ENCODE data around the gene PSMB1.
"Not testable (repeated sequence)": the region's sequence is repeated elsewhere in the genome, so short reads cannot be mapped to it uniquely, and the experiment has no call there.

PSMB1 gene

DNA sequence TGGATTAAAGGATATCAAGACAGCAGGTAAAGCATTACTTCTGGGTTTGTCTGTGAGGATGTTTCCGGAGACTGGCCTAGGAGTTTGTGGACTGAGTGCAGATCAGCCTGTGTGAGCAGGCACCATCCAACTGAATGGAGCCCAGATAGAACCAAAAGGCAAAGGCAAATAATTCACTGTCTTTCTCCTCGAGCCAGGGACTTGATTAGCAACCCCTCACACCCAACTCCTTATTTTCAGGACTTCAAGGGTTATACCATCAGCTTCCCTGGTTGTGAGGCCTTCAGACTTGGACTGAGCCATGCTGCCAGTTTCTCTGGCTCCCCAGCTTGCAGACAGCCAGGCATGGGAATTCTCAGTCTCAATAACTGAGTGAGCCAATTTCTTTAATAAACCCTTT is 19.3 kb downstream of the PSMB1 start:
- no peak for DNase-seq

DNA sequence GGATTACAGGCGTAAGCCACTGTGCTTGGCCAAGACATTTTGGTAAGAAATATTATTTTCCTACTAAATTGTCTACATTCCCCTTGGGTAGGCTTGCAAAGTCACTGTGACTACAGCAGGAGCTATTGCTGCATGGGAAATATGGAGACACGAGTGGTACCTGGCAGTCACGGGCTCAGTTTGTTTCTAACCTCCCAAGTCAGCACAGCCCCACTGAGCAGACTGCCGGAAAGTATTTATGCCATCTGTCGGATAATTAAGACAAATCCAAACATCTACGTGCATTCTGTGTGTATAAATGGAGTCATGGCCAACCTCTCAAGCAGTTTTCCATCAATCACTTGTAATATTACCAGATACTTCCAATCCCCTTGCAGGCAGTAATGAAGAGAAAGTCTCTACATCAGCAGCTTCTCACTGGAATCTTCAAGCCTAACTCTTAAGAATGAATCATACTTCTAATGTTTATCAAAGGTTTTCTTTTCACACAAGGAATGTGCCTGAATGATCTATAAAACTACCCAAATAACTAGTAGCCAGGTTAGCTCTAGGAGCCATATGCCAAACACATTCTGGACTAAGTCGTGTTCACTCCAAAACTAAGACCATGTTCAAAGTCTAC is 20.1 kb downstream of the PSMB1 start:
- DNase-seq: no peak

GRCh38 chr6:170529839-170530469 is 23.2 kb downstream of the PSMB1 start:
- DNase-seq: peak; percentile 49

DNA sequence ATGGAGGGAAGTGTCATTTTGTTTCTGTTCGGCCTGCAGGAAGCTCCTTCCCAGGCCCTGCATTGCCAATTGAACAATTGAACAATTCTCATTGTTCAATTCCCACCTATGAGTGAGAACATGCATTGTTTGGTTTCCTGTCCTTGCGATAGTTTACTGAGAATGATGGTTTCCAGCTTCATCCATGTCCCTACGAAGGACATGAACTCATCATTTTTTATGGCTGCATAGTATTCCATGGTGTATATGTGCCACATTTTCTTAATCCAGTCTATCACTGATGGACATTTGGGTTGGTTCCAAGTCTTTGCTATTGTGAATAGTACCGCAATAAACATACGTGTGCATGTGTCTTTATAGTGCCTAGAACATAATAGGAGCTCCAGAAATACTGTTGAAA is 25.1 kb downstream of the PSMB1 start:
- DNase-seq: not testable (repeated sequence)

DNA sequence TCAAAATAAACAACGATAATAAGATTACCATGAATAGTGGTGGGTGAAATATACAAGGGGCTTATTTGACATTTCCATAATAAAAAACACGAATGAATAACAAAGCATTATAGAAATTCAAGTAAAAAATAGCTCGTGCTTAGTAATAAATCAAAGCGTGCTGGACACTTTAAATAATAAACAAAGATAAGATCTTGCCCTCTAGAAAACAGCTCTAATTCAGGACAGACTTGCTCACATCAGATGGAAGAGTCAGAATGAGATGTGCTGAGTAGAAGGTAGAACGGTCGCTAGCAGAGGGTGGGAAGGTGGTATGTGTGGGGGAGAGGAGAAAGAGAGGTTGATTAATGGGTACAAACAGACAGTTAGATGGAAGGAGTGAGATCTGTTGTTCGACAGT is 27.3 kb downstream of the PSMB1 start:
- no peak for DNase-seq

DNA sequence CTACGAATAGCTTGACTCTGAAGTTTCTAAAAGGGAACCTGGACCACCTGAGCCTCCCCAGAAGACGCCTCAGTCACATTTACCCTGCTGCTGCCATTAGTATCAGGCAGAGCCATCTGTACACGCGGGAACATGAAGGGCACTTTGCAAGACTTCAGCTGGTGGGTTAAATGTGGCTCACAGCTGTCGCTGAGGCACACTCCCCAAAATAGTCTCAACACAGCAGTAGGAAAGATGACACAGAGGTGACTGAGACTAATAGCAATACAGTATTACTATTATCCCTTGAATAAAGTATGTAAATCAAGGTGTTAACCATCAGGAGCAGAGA is 29.0 kb downstream of the PSMB1 start:
- peak; percentile 19 for DNase-seq

DNA sequence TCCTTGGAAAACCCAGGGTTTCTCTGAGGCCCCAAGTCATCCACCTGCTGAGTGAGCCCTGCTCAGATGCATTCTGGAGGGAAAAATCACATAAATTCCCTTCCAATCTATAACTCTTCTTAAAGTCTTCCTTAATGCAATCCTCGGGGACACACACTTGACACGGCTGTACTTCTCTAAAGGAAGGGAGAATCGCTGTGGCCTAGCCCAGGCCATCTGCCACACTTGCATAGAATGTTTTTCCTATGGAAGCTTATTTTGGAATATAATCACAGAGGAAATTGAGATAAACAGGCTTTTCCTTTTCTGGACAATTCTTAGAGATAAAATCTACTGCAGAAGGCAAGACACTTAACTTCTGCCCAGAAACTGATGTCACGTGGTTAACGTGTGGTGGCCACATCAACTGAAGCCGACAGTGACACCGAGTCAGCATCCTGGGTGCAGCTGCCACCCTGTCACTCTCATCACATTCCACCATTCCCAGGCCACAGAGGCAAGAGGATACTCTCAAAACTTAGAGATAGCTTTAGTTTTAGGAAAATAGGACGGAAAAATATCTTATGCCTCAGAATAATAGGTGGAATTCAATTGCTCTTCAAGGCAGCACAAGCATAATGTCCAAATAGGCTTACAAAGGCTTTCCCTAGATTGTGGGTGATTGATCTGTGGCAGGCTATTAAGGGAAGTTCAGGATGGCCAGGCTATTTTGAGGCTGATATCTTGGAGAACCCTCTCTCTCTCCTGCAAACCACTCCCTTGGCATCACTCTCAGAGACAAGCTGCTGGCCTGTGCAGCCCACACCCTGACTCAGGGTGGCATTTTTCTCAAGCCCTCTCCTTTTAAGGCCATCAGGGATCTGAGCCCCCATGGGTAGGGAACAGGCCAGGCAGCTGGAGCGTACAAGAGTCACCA is 29.6 kb downstream of the PSMB1 start:
- DNase-seq: no peak

DNA sequence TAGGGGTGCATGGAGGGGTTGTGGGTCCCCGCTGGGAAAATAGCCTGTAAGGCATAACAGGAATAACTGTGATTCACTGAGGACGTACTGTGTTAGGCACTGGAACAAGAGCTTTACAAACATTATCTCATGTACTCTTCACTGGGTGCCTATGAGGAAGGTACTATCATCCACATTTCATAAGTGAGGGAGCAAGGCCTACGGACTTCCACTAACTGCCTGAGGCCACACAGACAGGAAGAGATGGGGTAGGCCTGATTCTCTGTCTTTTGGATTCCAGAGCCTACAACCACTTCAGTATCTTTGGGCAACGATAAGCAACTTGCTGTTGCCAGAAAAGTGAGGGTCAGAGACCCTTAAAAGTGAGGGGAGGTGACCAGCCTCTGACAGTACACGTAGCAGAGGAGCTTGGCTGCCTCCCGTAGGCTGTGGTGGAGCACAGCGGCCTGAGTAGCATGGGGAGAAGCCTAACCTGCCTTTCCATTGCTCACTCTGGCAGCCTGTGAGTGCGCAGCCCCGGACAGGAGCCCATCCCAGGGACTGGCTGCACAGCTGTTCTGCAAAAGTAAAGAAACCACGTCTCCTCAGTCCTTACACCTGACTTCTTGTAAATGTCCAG is 30.4 kb downstream of the PSMB1 start:
- DNase-seq: no peak

DNA sequence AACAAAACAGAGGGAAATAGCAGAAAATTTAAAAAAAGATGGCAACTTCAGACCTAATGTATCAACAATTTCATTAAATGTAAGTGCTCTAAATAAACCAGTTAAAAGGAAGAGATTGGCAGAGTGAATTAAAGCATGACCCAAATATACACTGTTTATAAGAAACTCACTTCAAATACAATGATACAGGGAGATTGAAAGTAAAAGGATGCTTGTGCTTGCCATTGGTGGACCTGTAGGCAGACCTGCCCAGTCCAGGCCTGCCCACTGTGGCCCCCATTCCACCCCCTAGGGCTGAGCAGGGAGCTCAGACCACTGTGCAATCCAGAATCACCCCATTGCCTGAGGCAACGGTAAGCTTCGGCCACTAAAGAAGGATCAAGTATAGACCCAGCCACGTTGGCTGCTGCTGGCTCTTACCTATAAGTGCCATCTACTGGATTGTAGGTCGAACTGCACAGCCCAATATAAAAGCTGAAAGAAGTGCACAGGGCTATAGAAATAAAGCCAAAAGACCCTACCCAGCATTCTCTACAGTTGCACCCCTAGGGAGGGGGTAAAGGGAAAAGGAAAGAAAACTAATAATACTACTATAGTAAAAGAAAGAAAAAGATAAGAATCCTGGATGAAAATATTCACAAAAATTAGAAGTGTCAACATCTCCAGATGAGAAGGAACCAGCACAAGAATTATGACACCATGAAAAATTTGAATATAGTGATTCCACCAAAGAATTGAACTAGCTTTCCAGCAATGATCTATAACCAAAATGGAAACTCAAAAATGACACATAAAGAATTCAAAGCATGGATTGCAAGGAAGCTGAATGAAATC is 36.1 kb downstream of the PSMB1 start:
- DNase-seq: peak; percentile 65

- DNase-seq: no peak
Observed at GRCh38 chr6:170514908-170515307, 38.2 kb downstream of the PSMB1 start.

- no peak for DNase-seq
Observed at GRCh38 chr6:170512249-170512648, 40.9 kb downstream of the PSMB1 start.

GRCh38 chr6:170510631-170511030 is 42.5 kb downstream of the PSMB1 start:
- no peak for DNase-seq

- no peak for DNase-seq
Observed at GRCh38 chr6:170509723-170510018, 43.4 kb downstream of the PSMB1 start.

- not testable (repeated sequence) for DNase-seq
Observed at GRCh38 chr6:170508892-170509722, 44.0 kb downstream of the PSMB1 start.

GRCh38 chr6:170508275-170508674 is 44.8 kb downstream of the PSMB1 start:
- not testable (repeated sequence) for DNase-seq

DNA sequence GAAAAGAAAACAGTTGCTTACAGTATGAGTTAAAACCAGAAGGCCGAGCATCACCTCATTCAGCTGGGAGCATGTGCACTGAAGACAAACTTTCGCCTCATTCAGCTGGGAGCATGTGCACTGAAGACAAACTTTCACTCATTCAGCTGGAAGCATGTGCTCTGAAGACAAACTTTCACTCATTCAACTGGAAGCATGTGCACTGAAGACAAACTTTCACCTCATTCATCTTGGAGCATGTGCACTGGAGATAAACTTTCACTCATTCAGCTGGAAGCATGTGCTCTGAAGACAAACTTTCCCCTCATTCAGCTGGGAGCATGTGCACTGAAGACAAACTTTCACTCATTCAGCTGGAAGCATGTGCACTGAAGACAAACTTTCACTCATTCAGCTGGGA is 45.4 kb downstream of the PSMB1 start:
- not testable (repeated sequence) for DNase-seq

DNA sequence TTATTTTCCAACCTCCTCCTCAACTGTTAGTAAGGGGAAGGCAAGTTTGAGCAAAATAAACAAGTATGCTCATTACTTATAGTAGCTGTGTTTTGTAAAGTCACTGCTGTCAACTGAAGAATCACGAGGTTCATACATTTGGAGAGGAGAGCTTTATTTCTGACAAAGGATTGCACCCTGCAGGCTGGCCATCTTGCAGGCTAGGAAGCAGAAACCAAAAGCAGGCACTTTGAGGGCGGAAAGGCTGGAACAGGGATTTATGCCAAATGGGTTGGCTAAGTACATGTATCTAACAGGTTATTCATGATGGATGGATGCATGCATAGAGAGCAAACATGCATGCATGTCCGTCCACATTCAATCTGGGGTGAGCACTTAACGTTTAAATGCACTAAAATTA is 46.7 kb downstream of the PSMB1 start:
- no peak for DNase-seq

GRCh38 chr6:170505306-170505705 is 47.8 kb downstream of the PSMB1 start:
- no peak for DNase-seq

DNA sequence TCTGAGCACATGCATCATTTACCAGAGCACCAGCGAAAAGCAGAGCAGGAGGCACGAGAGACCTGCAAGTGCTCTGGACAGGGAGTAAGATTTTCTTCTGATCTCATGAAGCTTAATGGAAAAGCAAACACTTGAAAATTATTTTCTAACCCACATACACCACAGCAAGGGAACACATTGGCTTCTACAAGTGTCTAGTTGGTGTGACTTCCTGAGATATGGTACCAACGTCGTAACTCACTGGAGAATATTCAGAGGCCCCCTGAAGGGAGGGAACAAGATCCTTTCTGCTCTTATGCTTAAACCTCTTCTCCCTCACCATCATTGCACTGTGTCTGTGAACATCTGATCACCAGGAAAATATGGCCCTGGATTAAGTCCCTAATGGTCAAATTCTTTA is 48.6 kb downstream of the PSMB1 start:
- no peak for DNase-seq

GRCh38 chr6:170503414-170503761 is 49.7 kb downstream of the PSMB1 start:
- no peak for DNase-seq

DNA sequence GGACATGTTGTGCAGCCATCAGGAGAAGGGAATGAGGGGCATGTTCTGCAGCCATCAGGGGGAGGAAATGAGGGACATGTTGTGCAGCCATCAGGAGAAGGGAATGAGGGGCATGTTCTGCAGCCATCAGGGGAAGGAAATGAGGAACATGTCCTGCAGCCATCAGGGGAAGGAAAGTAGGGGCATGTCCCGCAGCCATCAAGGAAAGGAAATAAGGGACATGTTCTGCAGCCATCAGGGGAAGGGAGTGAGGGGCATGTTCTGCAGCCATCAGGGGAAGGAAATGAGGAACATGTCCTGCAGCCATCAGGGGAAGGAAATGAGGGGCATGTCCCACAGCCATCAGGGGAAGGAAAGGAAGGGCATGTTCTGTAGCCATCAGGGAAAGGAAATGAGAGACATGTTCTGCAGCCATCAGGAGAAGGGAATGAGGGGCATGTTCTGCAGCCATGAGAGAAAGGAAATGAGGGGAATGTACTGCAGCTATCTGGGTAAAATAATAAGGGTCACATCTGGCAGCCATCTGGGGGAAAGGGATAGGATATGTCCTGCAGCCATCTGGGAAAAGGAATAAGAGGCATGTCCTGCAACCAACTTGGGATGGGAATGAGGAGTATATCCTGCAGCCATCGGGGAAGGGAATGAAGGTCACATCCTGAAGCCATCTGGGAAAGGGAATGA is 50.2 kb downstream of the PSMB1 start:
- not testable (repeated sequence) for DNase-seq

Data from NCI-H1694 (cell line).